ENCODE data around the gene KCNH2. TPM values are rescaled to one million over a fixed set of nuclear protein-coding genes. Genes with fewer than 3 reads are reported as not detected.

The KCNH2 gene
- total RNA-seq, 2 donors from 2014 or later: 1.1 to 1.9 TPM

GRCh38 chr7:151001546-151001945, 23.4 kb upstream of the KCNH2 start:
- H3K4me3 Mint-ChIP-seq: no peak overlapping the region
- H3K9me3 Mint-ChIP-seq: no peaks in the 10 kb centered on the region
- H3K27me3 Mint-ChIP-seq (ENCODE audit: insufficient read depth): peaks cover 3% of the 10 kb centered on the region

DNA sequence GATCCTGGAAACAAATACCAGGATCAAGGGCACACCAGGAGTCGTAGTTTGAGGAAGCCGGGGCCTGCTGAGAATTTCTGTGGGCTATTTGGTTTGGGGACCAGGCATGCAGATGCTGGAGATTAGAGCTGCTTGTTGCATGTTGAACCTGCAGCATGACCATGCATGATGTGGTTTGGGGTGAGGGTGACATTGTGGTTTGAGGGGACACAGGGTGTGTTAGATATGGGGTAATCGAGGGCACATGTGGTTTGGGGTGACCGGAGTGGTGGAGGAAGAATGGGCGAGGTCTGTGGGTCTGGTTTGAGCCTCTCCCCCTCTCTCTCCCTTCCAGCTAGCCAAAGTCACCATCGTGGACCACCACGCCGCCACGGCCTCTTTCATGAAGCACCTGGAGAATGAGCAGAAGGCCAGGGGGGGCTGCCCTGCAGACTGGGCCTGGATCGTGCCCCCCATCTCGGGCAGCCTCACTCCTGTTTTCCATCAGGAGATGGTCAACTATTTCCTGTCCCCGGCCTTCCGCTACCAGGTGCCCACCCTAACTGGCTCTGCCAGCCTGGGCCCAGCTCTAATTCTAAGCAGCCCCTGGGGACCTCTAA, 22.9 kb upstream of the KCNH2 start:
- Mint-ChIP-seq H3K36me3 (ENCODE audit: low read depth) (no peaks in the 10 kb centered on the region), H3K9me3 (no peaks in the 10 kb centered on the region), H3K27me3 (ENCODE audit: insufficient read depth) (peaks cover 3% of the 10 kb centered on the region), H3K4me3 (no peak overlapping the region), H3K4me1 (no peaks in the 10 kb centered on the region), H3K27ac (no peak overlapping the region)
- DNase-seq: no peak
- Histone ChIP-seq H3K36me3 (ENCODE audit: control insufficient read depth, insufficient read depth, low read length) (no peaks in the 10 kb centered on the region), H3K27me3 (ENCODE audit: control insufficient read depth, insufficient read depth, low read length, poor library complexity, severe bottlenecking) (no peaks in the 10 kb centered on the region), H3K4me3 (ENCODE audit: low read length) (no peak overlapping the region), H3K4me1 (ENCODE audit: control insufficient read depth, insufficient read depth, low read length) (no peaks in the 10 kb centered on the region), H3K9me3 (ENCODE audit: control insufficient read depth, low read length) (no peaks in the 10 kb centered on the region), H3K9ac (ENCODE audit: extremely low read depth, low read length, poor library complexity, severe bottlenecking) (no peak overlapping the region), H3K27ac (ENCODE audit: low read depth, low read length) (no peak overlapping the region)
- 92 to 100% methylated on average over 3 to 13 of the region's 13 CpGs for WGBS, 2 experiments (ENCODE audit: insufficient coverage in 1 of 2, insufficient read length in 1 of 2)
- TF ChIP-seq, protein P1, sequence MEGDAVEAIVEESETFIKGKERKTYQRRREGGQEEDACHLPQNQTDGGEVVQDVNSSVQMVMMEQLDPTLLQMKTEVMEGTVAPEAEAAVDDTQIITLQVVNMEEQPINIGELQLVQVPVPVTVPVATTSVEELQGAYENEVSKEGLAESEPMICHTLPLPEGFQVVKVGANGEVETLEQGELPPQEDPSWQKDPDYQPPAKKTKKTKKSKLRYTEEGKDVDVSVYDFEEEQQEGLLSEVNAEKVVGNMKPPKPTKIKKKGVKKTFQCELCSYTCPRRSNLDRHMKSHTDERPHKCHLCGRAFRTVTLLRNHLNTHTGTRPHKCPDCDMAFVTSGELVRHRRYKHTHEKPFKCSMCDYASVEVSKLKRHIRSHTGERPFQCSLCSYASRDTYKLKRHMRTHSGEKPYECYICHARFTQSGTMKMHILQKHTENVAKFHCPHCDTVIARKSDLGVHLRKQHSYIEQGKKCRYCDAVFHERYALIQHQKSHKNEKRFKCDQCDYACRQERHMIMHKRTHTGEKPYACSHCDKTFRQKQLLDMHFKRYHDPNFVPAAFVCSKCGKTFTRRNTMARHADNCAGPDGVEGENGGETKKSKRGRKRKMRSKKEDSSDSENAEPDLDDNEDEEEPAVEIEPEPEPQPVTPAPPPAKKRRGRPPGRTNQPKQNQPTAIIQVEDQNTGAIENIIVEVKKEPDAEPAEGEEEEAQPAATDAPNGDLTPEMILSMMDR (conservative IDR thresholded peaks at IDR 0.05): no peak

More at GRCh38 chr7:151001546-151001945, 23.4 kb upstream of the KCNH2 start:
- Histone ChIP-seq H3K27ac (ENCODE audit: low read depth, low read length) (no peak overlapping the region), H3K36me3 (ENCODE audit: control insufficient read depth, insufficient read depth, low read length) (no peaks in the 10 kb centered on the region), H3K9ac (ENCODE audit: extremely low read depth, low read length, poor library complexity, severe bottlenecking) (no peak overlapping the region), H3K4me1 (ENCODE audit: control insufficient read depth, insufficient read depth, low read length) (no peaks in the 10 kb centered on the region), H3K27me3 (ENCODE audit: control insufficient read depth, insufficient read depth, low read length, poor library complexity, severe bottlenecking) (no peaks in the 10 kb centered on the region), H3K4me3 (ENCODE audit: low read length) (no peak overlapping the region), H3K9me3 (ENCODE audit: control insufficient read depth, low read length) (no peaks in the 10 kb centered on the region)
- TF ChIP-seq, protein P1 (conservative IDR thresholded peaks at IDR 0.05): no peak
- DNase-seq: no peak
- Mint-ChIP-seq H3K36me3 (ENCODE audit: low read depth) (no peaks in the 10 kb centered on the region), H3K4me1 (no peaks in the 10 kb centered on the region), H3K27ac (no peak overlapping the region)
- WGBS, 2 experiments (ENCODE audit: insufficient coverage in 1 of 2, insufficient read length in 1 of 2): 95 to 100% methylated on average over 15 to 16 of the region's 16 CpGs

GRCh38 chr7:150999497-151000230, 21.5 kb upstream of the KCNH2 start:
- H3K9ac ChIP-seq (ENCODE audit: extremely low read depth, low read length, poor library complexity, severe bottlenecking): no peak overlapping the region
- H3K4me1 ChIP-seq (ENCODE audit: control insufficient read depth, insufficient read depth, low read length): peaks cover 2% of the 10 kb centered on the region
- H3K4me3 ChIP-seq (ENCODE audit: low read length): no peak overlapping the region
- no peaks in the 10 kb centered on the region for H3K27me3 ChIP-seq (ENCODE audit: control insufficient read depth, insufficient read depth, low read length, poor library complexity, severe bottlenecking)
- no peak overlapping the region for H3K27ac ChIP-seq (ENCODE audit: low read depth, low read length)
- no peak for DNase-seq
- TF ChIP-seq, protein P1 (conservative IDR thresholded peaks at IDR 0.05): no peak
- Mint-ChIP-seq H3K27ac (no peak overlapping the region), H3K4me3 (no peak overlapping the region), H3K36me3 (ENCODE audit: low read depth) (no peaks in the 10 kb centered on the region), H3K4me1 (no peaks in the 10 kb centered on the region), H3K9me3 (no peaks in the 10 kb centered on the region), H3K27me3 (ENCODE audit: insufficient read depth) (peaks cover 3% of the 10 kb centered on the region)
- WGBS, 2 experiments (ENCODE audit: insufficient coverage in 1 of 2, insufficient read length in 1 of 2): 88 to 100% methylated on average over 1 to 5 of the region's 5 CpGs
- no peaks in the 10 kb centered on the region for H3K36me3 ChIP-seq (ENCODE audit: control insufficient read depth, insufficient read depth, low read length)
- H3K9me3 ChIP-seq (ENCODE audit: control insufficient read depth, low read length): no peaks in the 10 kb centered on the region

All from endodermal cell (in vitro differentiated cells).